Activated CD8-positive, alpha-beta memory T cell treated with anti-CD3 and anti-CD28 coated beads for 36 hours (primary cell): ENCODE data around the gene RELB. TPM values are rescaled to one million over a fixed set of nuclear protein-coding genes. Genes with fewer than 3 reads are reported as not detected.

Experiments used
- CTCF ChIA-PET: fragments of 350-600 bp; sonication (Branson Sonifier 250); formaldehyde crosslinking; loops from one replicate; lab custom pipeline; 2021; ENCODE audit warnings: antibody characterized with exemption; lab: Charles Lee
- POLR2A ChIA-PET: fragments of 350-600 bp; sonication (Branson Sonifier 250); formaldehyde crosslinking; loops from one replicate; lab custom pipeline; 2021; ENCODE audit warnings: antibody characterized with exemption; lab: Charles Lee
- total RNA-seq, 2 experiments: library from RNA; stranded (reverse); gene quantifications; one replicate each; pipeline ENCODE4 v1.2.3, GENCODE V29; 2021

The RELB gene
- total RNA-seq, 2 experiments from 2014 or later: 48.5 to 51.6 TPM

- CTCF ChIA-PET: interaction anchor here (0.6 to 1.9 kb wide), 6 partner anchors 11 to 298 kb away, joined by 3 to 10 read pairs (median 4); partner anchors contain the start of gene GEMIN7
- POLR2A ChIA-PET: interaction anchor here (0.7 to 1.0 kb wide), 3 partner anchors 11 to 138 kb away, joined by 3 to 4 read pairs (median 4); partner anchors contain the start of gene TRAPPC6A
Observed at GRCh38 chr19:45040059-45040771, 39.0 kb downstream of the RELB start.

DNA sequence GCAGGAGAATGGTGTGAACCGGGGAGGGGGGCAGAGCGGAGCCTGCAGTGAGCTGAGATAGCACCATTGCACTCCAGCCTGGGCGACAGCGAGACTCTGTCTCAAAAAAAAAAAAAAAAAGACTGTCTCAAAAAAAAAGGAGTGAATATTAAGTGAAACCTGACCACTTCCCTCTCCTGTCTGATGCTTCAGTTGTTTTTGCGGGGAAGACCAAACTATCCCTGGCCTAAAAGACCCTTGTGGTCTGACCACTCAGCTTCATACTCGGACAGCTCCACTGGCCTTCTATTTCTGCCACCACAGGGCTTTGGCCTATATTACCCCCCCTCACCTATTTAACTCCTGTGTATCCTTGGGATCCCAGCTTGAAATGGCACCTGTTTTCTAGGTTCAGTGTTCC, 39.9 kb downstream of the RELB start:
- POLR2A ChIA-PET: no interaction called here

GRCh38 chr19:45045671-45046353, 44.5 kb downstream of the RELB start:
- ChIA-PET POLR2A (no interaction called here), CTCF (interaction anchor here (0.6 to 1.1 kb wide), 3 partner anchors 11 to 93 kb away, joined by 3 to 4 read pairs (median 3); no protein-coding TSS in a partner anchor)

More for the DNA sequence above, 39.9 kb downstream of the RELB start:
- CTCF ChIA-PET: interaction anchor here (0.9 to 1.9 kb wide), 3 partner anchors 18 to 78 kb away, joined by 3 to 10 read pairs (median 4); no protein-coding TSS in a partner anchor

- CTCF ChIA-PET: interaction anchor here (0.6 to 1.1 kb wide), 2 partner anchors 11 to 93 kb away, joined by 3 read pairs; no protein-coding TSS in a partner anchor
- POLR2A ChIA-PET: interaction anchor here (0.5 kb wide), 1 partner anchor 29 kb away, joined by 3 read pairs; no protein-coding TSS in a partner anchor
Observed at GRCh38 chr19:45046355-45046754, 45.1 kb downstream of the RELB start.

DNA sequence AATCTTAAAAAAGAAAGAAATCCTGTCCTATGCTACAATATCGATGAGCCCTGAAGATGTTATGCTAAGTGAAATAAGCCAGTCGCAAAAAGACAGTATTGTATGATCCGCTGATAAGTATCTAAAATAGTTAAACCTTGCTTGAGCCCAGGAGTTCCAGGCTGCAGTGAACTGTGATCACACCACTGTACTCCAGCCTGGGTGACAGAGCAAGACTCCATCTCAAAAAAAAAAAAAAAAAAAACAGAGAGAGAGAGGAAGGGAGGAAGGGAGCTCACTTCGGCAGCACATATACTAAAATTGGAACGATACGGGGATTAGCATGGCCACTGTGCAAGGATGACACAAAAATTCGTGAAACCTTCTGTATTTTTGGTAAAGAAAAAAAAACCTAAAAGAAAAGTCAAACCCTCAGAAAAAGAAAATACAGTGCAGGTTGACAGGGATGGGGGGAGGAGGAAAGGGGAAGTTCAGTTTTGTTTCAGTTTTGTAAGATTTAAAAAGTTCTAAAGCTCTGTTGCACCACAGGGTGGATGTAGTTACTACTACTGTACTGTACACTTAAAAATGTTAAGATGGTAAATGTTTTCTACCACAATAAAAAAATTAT, 46.0 kb downstream of the RELB start:
- CTCF ChIA-PET: interaction anchor here (0.6 kb wide), 1 partner anchor 207 kb away, joined by 4 read pairs; no protein-coding TSS in a partner anchor
- POLR2A ChIA-PET: interaction anchor here (0.5 kb wide), 1 partner anchor 8 kb away, joined by 3 read pairs; the partner anchor contains the start of gene CLASRP

GRCh38 chr19:45049073-45049736, 47.9 kb downstream of the RELB start:
- POLR2A ChIA-PET: interaction anchor here (0.6 kb wide), 1 partner anchor 530 kb away, joined by 3 read pairs; no protein-coding TSS in a partner anchor
- CTCF ChIA-PET: interaction anchor here (0.7 to 1.2 kb wide), 2 partner anchors 11 to 44 kb away, joined by 3 read pairs; no protein-coding TSS in a partner anchor

GRCh38 chr19:45050036-45050435, 48.8 kb downstream of the RELB start:
- POLR2A ChIA-PET: no interaction called here

GRCh38 chr19:45051929-45052579, 50.8 kb downstream of the RELB start:
- ChIA-PET CTCF (interaction anchor here (1.1 kb wide), 1 partner anchor 13 kb away, joined by 4 read pairs; no protein-coding TSS in a partner anchor), POLR2A (no interaction called here)

More at GRCh38 chr19:45050036-45050435, 48.8 kb downstream of the RELB start:
- CTCF ChIA-PET: interaction anchor here (0.7 to 1.2 kb wide), 2 partner anchors 10 to 45 kb away, joined by 3 read pairs; no protein-coding TSS in a partner anchor

DNA sequence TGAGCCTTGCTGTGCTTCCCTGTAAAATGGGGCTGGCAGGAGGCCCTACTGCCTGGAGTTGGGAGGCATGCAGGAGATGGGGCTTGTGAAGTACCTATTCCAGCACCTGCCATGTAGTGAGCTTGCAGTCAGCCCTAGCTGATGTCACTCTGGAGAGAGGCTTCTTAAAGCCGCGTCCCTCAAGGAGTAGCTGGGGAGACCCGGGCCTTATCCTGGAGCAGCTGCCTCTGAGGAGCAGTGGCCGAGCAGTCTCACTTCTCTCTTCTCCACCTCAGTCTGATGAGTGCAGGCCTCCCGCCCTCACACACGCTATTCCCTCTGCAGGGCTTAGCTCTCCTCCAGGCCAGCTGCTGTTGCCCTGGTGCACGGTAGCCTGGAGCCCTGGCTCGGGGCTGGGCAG, 55.6 kb downstream of the RELB start:
- POLR2A ChIA-PET: no interaction called here
- CTCF ChIA-PET: interaction anchor here (1.0 to 1.1 kb wide), 2 partner anchors 11 to 99 kb away, joined by 3 read pairs; no protein-coding TSS in a partner anchor

GRCh38 chr19:45057444-45057843, 56.2 kb downstream of the RELB start:
- CTCF ChIA-PET: interaction anchor here (1.0 to 1.5 kb wide), 3 partner anchors 11 to 99 kb away, joined by 3 to 4 read pairs (median 3); no protein-coding TSS in a partner anchor

GRCh38 chr19:45058622-45059159, 57.4 kb downstream of the RELB start:
- POLR2A ChIA-PET: interaction anchor here (0.6 to 0.7 kb wide), 2 partner anchors 17 to 57 kb away, joined by 3 read pairs; no protein-coding TSS in a partner anchor
- CTCF ChIA-PET: interaction anchor here (0.7 to 1.7 kb wide), 16 partner anchors 10 to 156 kb away, joined by 3 to 10 read pairs (median 4); partner anchors contain the start of genes APOE, GEMIN7, PPP1R37 and RELB

More at GRCh38 chr19:45057444-45057843, 56.2 kb downstream of the RELB start:
- POLR2A ChIA-PET: no interaction called here

- CTCF ChIA-PET: interaction anchor here (0.6 to 1.7 kb wide), 25 partner anchors 9 to 844 kb away, joined by 3 to 10 read pairs (median 3); partner anchors contain the start of genes APOE, GEMIN7, PPP1R37 and RELB
- POLR2A ChIA-PET: interaction anchor here (0.6 to 0.7 kb wide), 2 partner anchors 16 to 58 kb away, joined by 3 read pairs; no protein-coding TSS in a partner anchor
Observed at GRCh38 chr19:45059258-45059965, 58.1 kb downstream of the RELB start.

- POLR2A ChIA-PET: no interaction called here
- CTCF ChIA-PET: no interaction called here
Observed at GRCh38 chr19:45061965-45062364, 60.7 kb downstream of the RELB start.

DNA sequence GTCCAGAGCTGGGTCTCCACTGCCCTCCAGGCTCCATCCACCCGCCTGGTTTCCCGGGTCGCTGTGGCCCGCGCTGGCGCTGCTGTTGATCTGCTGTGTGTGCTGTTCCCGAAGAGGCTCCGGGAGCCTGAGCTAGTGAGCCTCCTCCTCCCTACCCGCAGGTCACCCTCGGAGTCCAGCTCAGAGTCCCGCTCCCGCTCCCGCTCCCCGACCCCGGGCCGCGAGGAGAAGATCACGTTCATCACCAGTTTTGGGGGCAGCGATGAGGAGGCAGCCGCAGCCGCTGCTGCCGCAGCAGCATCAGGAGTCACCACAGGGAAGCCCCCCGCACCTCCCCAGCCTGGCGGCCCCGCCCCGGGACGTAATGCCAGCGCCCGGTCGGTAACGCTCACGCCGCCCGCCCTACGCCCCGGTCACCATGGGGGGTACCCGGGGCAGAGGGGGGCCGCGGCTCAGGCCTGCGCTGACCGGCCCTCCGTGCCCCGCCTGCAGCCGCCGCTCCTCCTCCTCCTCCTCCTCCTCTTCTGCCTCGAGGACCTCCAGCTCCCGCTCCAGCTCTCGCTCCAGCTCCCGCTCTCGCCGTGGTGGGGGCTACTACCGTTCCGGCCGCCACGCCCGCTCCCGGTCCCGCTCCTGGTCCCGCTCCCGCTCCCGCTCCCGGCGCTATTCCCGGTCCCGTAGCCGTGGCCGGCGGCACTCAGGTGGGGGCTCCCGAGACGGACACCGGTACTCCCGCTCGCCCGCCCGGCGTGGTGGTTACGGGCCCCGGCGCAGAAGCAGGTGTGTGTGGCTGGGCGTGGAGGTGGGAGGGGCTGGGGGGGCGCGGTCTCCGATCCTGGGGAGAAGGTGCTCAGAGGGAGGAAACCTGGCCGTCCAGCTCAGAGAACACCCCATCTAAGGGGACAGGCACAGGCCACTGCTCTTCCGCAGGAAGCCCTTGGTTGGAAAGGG, 62.9 kb downstream of the RELB start:
- ChIA-PET CTCF (no interaction called here), POLR2A (interaction anchor here (1.0 to 1.7 kb wide), 2 partner anchors 11 kb away, joined by 3 read pairs; no protein-coding TSS in a partner anchor)
